ENCODE results near the gene HS3ST3B1.

DNA sequence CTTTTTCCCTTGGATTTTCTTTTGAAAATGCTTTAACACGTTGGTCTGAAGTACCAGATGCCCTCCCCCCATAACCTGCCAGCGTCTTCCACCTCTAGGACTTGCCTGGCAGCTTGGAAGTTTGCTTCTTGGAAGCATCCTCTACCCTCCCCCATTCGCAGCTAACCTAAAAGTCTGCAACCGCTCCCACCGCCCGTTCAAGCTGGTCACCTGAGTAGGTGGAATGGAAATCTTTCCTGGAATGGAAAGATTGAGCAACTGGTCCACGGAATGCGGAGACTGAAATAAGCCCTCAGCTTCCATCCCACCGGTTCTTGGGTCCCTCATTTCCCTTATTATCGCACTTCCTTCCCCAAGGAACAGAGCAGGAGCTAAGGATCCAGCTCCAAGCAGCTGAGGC is 31.4 kb downstream of the HS3ST3B1 start:
- TF ChIP-seq, protein P1, sequence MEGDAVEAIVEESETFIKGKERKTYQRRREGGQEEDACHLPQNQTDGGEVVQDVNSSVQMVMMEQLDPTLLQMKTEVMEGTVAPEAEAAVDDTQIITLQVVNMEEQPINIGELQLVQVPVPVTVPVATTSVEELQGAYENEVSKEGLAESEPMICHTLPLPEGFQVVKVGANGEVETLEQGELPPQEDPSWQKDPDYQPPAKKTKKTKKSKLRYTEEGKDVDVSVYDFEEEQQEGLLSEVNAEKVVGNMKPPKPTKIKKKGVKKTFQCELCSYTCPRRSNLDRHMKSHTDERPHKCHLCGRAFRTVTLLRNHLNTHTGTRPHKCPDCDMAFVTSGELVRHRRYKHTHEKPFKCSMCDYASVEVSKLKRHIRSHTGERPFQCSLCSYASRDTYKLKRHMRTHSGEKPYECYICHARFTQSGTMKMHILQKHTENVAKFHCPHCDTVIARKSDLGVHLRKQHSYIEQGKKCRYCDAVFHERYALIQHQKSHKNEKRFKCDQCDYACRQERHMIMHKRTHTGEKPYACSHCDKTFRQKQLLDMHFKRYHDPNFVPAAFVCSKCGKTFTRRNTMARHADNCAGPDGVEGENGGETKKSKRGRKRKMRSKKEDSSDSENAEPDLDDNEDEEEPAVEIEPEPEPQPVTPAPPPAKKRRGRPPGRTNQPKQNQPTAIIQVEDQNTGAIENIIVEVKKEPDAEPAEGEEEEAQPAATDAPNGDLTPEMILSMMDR (IDR thresholded peaks at IDR 0.05), result no peak
- no peak for TF ChIP-seq POLR2A (IDR thresholded peaks at IDR 0.05)
